Stimulated activated naive CD8-positive, alpha-beta T cell treated with anti-CD3 and anti-CD28 coated beads, Interleukin-15, Interleukin-2, amounts not matched to agents 100 U/mL and 50 U/mL, for 24 hours (primary cell): ENCODE data around the gene WWP2.

Source experiments
- ATAC-seq: fragments of 150-1000 bp; cut with Tn5 transposase; one replicate; pipeline ENCODE4 v1.10.0; 2021
- DNase-seq: peaks from one replicate; pipeline ENCODE4 v3.0.0; 2021

The WWP2 gene

GRCh38 chr16:69927056-69927757 is 165.1 kb downstream of the WWP2 start:
- ATAC-seq: no peak
- no peak for DNase-seq

- DNase-seq (no peak), ATAC-seq (no peak)
Observed at GRCh38 chr16:69928856-69929400, 166.8 kb downstream of the WWP2 start.

- DNase-seq (no peak), ATAC-seq (no peak)
Observed at GRCh38 chr16:69929480-69929879, 167.3 kb downstream of the WWP2 start.

- peak; percentile 56 for DNase-seq
- peak; percentile 78 for ATAC-seq
Observed at GRCh38 chr16:69930117-69930776, 168.1 kb downstream of the WWP2 start.

- DNase-seq (no peak), ATAC-seq (no peak)
Observed at GRCh38 chr16:69931631-69932030, 169.5 kb downstream of the WWP2 start.

- ATAC-seq (no peak), DNase-seq (no peak)
Observed at GRCh38 chr16:69932228-69932627, 170.1 kb downstream of the WWP2 start.

- DNase-seq (no peak), ATAC-seq (no peak)
Observed at GRCh38 chr16:69932691-69933392, 170.7 kb downstream of the WWP2 start.

- DNase-seq: no peak
Observed at GRCh38 chr16:69934044-69934443, 171.9 kb downstream of the WWP2 start.

GRCh38 chr16:69934751-69935150 is 172.6 kb downstream of the WWP2 start:
- ATAC-seq (no peak), DNase-seq (no peak)

More at GRCh38 chr16:69934044-69934443, 171.9 kb downstream of the WWP2 start:
- no peak for ATAC-seq

GRCh38 chr16:69935278-69935711 is 173.2 kb downstream of the WWP2 start:
- no peak for ATAC-seq

GRCh38 chr16:69935740-69936139 is 173.6 kb downstream of the WWP2 start:
- no peak for DNase-seq

More at GRCh38 chr16:69935278-69935711, 173.2 kb downstream of the WWP2 start:
- DNase-seq: no peak

GRCh38 chr16:69936252-69936651 is 174.1 kb downstream of the WWP2 start:
- DNase-seq: no peak
- no peak for ATAC-seq

More at GRCh38 chr16:69935740-69936139, 173.6 kb downstream of the WWP2 start:
- ATAC-seq: no peak

GRCh38 chr16:69936751-69937211 is 174.6 kb downstream of the WWP2 start:
- DNase-seq: no peak
- ATAC-seq: no peak

GRCh38 chr16:69937465-69937951 is 175.4 kb downstream of the WWP2 start:
- ATAC-seq: no peak
- no peak for DNase-seq

- DNase-seq (no peak), ATAC-seq (no peak)
Observed at GRCh38 chr16:69938981-69939820, 177.1 kb downstream of the WWP2 start.

GRCh38 chr16:69939821-69940585 is 177.9 kb downstream of the WWP2 start:
- DNase-seq: no peak
- no peak for ATAC-seq

GRCh38 chr16:69940676-69941075 is 178.5 kb downstream of the WWP2 start:
- ATAC-seq (no peak), DNase-seq (no peak)

- DNase-seq (no peak), ATAC-seq (no peak)
Observed at GRCh38 chr16:69941251-69942098, 179.3 kb downstream of the WWP2 start.

- ATAC-seq (no peak), DNase-seq (no peak)
Observed at GRCh38 chr16:69942099-69942491, 180.0 kb downstream of the WWP2 start.
